GM18505 (cell line): Measurements from ENCODE around the gene SLC6A5.

Source experiments
- ATAC-seq: cut with Tn5 transposase; IDR thresholded peaks from one replicate; pipeline ENCODE4 v1.9.1; 2021; ENCODE audit not compliant: unreplicated experiment
- POLR2A ChIP-seq: IDR thresholded peaks from 4 replicates; pipeline ENCODE4 v1.6.1; 2011; ENCODE audit warnings: borderline replicate concordance; ENCODE audit not compliant: insufficient read depth, insufficient read length; ENCODE audit errors: extremely low read depth

The SLC6A5 gene

GRCh38 chr11:20654038-20654437, 54.6 kb downstream of the SLC6A5 start:
- TF ChIP-seq POLR2A = no peak
- ATAC-seq = no peak

DNA sequence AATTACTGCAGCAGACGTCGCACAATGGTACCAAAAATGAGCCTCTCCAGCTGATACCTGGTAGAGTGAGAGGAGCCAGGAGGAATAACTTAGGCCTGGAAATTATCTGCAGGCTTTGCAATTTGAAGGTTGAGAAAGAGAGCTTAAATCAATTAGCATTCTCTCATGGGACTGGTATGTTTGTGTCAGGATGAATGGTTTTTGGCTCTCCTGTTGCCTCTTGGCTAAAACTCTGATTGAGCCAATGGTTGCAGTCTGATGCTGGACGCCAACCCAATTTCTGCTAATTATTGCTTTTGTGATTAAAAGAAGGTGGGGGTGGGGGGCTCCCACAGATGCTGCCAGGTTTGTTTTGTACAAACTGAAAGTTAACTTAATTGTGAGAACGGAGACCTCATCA, 57.5 kb downstream of the SLC6A5 start:
- TF ChIP-seq POLR2A = no peak
- no peak for ATAC-seq

- TF ChIP-seq POLR2A = no peak
- no peak for ATAC-seq
These were observed 58.7 kb downstream of the SLC6A5 start for GRCh38 chr11:20658135-20658534.

GRCh38 chr11:20661445-20661844, 62.0 kb downstream of the SLC6A5 start:
- ATAC-seq = no peak
- TF ChIP-seq POLR2A = no peak

DNA sequence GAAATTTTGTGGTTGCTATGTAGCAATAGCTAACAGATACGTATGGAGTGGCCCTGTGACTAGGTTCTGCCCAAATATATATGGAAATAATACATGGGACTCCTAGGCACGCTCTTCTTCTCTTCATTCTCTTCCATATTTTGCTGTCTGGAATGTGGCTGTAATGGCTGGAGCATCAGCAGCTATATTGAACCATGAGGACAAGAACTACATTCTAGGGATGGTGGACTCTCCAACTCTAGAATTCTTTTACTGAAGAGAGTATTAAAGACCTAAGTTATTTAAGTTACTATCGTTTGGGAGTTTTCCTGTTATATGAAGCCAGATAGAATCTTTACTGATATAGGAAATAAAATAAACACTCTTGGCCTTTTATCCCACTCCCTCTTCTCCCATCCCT, 62.4 kb downstream of the SLC6A5 start:
- no peak for TF ChIP-seq POLR2A
- no peak for ATAC-seq

- ATAC-seq = no peak
- TF ChIP-seq POLR2A = no peak
These were observed 68.9 kb downstream of the SLC6A5 start for GRCh38 chr11:20668131-20668809.

DNA sequence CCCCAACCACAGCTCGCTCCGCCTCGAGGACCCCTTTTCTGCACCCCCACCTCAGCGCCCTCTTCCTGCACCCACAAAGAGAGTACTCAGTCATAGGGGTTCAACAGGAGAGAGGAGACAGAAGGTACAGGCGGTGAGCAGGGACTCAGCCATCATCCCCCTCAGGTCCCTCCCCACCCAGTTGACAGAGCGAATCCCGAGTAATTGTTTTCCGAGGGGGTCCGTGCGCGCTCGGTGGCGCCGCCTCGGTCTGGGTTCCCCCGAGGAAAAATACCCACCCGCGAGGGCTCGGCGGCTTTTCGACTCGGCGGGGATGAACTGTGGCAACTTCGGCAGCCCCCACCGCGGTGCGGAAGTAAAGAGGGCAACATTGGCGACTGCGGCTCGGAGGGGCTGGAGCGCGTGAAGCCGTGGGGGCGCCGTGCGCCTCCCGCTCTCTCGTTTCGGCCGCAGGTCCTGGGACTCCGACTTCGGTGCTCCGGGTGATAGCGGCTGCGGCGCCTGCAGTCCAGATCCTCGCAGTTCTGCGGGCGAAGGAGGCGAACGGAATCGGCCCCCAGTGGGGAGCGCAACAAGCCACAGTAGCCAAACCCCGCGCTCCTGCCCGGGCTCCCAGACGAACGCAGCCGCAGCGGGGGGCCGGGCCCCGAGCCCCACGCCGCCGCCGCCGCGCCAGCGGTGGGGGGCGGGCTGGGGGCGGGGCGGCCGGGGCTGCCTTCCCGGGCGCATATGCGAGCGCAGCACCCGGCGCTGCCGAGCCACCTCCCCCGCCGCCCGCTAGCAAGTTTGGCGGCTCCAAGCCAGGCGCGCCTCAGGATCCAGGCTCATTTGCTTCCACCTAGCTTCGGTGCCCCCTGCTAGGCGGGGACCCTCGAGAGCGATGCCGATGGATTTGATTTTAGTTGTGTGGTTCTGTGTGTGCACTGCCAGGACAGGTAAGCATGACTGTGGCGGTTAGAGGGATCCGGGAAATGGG, 69.7 kb downstream of the SLC6A5 start, which contains the start of gene NELL1:
NELL1 (plus strand) TSS at position 743 of the 976 bp plus-strand sequence.
- no peak for ATAC-seq
- TF ChIP-seq POLR2A = no peak

GRCh38 chr11:20669820-20670684, 70.6 kb downstream of the SLC6A5 start:
- TF ChIP-seq POLR2A = no peak
- ATAC-seq = no peak

DNA sequence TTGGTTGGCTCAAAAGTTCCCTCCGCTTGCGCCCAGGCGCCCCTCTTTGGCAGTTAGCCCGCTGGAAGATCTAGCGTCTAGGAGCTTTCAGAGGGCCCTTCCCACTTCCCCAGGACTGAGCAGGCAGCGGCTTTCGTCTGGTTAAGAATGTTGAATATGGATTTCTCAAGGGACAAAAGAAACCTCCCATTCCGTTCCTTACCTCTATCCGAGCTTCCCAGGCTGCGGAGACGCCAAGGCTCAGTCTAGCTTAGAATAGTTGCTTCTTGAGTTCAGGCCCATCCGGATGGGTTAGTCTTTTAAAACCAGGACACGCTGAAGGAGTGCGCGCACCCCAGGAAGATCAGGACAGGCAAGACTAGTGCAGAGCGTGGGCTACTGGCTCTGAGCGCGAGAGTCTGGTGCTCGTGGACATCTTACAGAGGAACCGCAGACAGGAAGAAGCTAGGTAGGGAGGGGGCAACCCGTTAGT, 71.6 kb downstream of the SLC6A5 start:
- TF ChIP-seq POLR2A = no peak
- no peak for ATAC-seq

DNA sequence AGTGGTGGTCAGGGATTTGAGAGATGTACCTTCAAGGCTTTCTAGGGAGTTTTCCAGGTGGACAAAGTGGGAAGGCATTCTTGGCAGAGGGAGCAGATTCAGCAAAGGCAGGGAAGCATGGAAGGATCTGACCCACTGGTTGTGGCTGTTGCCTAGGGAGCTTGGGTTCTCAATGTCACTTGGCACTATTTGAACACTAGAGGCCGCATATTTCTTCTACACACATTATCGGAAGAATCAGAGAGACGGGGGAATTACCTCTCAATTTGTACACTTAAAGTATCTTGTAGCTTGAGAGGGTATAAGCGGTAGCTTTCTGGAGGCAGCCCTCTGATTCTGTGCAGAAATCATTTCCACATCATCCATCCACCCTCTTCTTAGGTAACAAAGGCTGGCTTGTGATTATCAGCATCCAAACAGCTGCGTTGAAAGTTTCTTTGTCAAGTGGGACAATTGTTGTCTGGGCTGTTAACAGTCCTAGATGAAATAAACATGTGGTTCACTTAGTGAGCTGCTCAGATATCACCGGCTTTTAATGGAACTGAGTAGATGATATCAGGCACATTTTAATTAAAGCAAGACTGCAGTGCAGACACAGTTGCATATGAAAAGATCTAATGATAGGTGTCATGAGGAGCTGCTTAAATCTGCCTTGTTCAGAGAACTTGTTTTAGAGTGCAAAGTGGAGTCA, 72.6 kb downstream of the SLC6A5 start:
- ATAC-seq = no peak

DNA sequence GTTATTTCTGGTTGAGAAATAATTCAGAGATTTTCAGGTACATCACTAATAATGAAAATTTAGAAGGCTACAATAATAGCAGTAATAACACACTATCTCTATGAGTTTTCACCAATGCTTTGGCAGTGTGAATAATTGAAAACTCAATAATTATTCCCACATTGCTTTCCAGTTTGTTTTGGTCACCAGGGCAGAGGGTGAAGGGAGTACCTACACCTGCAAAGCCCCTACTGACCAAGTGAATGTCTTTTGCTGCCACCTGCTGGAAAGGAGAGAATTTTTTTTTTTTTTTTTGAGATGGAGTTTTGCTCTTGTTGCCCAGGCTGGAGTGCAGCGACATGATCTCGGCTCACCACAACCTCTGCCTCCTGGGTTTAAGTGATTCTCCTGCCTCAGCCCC, 73.2 kb downstream of the SLC6A5 start:
- no peak for TF ChIP-seq POLR2A
- ATAC-seq = no peak

More for the DNA sequence above, 72.6 kb downstream of the SLC6A5 start:
- TF ChIP-seq POLR2A = no peak

GRCh38 chr11:20676658-20677057, 77.2 kb downstream of the SLC6A5 start:
- ATAC-seq = no peak

More at GRCh38 chr11:20676658-20677057, 77.2 kb downstream of the SLC6A5 start:
- TF ChIP-seq POLR2A = no peak
